ENCODE measurements around the gene GALK2. TPM values are rescaled to one million over a fixed set of nuclear protein-coding genes. Genes with fewer than 3 reads are reported as not detected.

GALK2 gene
- total and polyA plus RNA-seq, 2 of the 4 experiments (the other 2 are of a cell fraction): 27.0 to 63.6 TPM

DNA sequence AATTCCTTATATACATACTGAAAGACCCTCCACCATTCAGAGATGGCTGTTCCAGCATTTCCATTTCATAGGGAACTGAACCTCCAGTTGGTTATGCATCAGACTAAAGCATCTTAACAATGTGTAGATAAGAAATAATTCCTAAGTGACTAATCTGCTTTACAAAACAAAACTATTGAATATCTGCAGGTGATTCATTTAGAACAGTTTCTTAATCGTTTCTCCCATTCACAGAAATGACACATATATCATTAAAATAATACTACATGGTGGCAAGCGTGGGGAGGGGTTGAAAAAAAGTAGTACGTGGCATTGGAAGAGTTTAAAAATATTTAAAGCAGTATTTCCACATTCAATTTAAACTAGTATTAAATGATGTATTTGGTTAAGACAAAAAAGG, 34.1 kb upstream of the GALK2 start:
- Histone ChIP-seq H4K20me1 (ENCODE audit: insufficient read depth, low read length) (no peaks in the 10 kb centered on the region), H3K36me3 (ENCODE audit: control insufficient read depth, insufficient read depth, low read length) (peaks cover 18% of the 10 kb centered on the region), H3K4ac (ENCODE audit: low read depth, low read length) (peak overlapping the region; percentile 1; the same call in 1 of the 2 replicates), H4K91ac (ENCODE audit: insufficient read depth, low read depth, low read length) (no peak overlapping the region; the same call in 1 of the 2 replicates), H2BK15ac (ENCODE audit: low read depth, low read length) (no peak overlapping the region), H3K9me1 (ENCODE audit: insufficient read depth, low read length) (no peaks in the 10 kb centered on the region), H3K18ac (ENCODE audit: low read depth, low read length) (peak overlapping the region; percentile 89; the same call in 1 of the 2 replicates), H4K5ac (ENCODE audit: low read depth, low read length) (no peak overlapping the region), H3K9me3 (ENCODE audit: control insufficient read depth, insufficient read depth, low read length) (no peaks in the 10 kb centered on the region), H3K4me2 (ENCODE audit: low read depth, low read length) (peak overlapping the region; percentile 58; the same call in 1 of the 2 replicates), H2AK9ac (replicated peaks; ENCODE audit: low read depth, low read length, poor library complexity) (no peak overlapping the region), H4K8ac (ENCODE audit: low read depth in 2 of 2, low read length in 2 of 2) (peak overlapping the region in 1 of 2 experiments; percentile 65; a peak in 1 of 4 replicates), H2BK20ac (ENCODE audit: low read depth, low read length) (no peak overlapping the region), H3K79me1 (ENCODE audit: low read depth in 1 of 2, low read length in 2 of 2) (peaks cover 12 to 16% of the 10 kb centered on the region in 2 experiments), H3K9ac (ENCODE audit: low read depth, low read length) (no peak overlapping the region), H2BK120ac (ENCODE audit: low read depth, low read length) (peak overlapping the region; percentile 21; the same call in 1 of the 2 replicates), H3K4me3 (ENCODE audit: insufficient read depth, low read depth, low read length) (no peak overlapping the region), H3K4me1 (ENCODE audit: control insufficient read depth, insufficient read depth, low read length) (peaks cover 11% of the 10 kb centered on the region), H3K14ac (replicated peaks; ENCODE audit: low read depth, low read length) (no peak overlapping the region), H2AFZ (replicated peaks; ENCODE audit: low read length, poor library complexity) (no peak overlapping the region), H2BK5ac (ENCODE audit: low read depth, low read length, poor library complexity, severe bottlenecking) (peak overlapping the region; percentile 98), H3K27me3 (ENCODE audit: control insufficient read depth, insufficient read depth, low read length) (no peaks in the 10 kb centered on the region), H3K56ac (ENCODE audit: extremely low read depth, insufficient read depth, low read length) (no peak overlapping the region; the same call in 1 of the 2 replicates), H3K27ac (ENCODE audit: insufficient read depth, low read length) (peak overlapping the region; percentile 53; the same call in 1 of the 2 replicates), H3K23ac (ENCODE audit: low read depth, low read length) (no peak overlapping the region), H2AK5ac (ENCODE audit: low read depth, low read length) (no peak overlapping the region)
- no TSS peak for BruUV-seq (replicated peaks)
- ATAC-seq (ENCODE audit: low read depth): peak; percentile 86
- no CpG with 5 or more reads among the region's 3 CpGs for WGBS, 2 experiments (ENCODE audit: extremely low coverage in 2 of 2, insufficient read length in 1 of 2)
- ChIA-PET POLR2A (ENCODE audit: unreplicated experiment) (no interaction called here), CTCF (no interaction called here)
- in situ Hi-C loops (cut with MboI; ENCODE audit: low sequenced_read_pairs): no loop called here
- peak; percentile 92 for DNase-seq
- TF ChIP-seq CEBPB (IDR thresholded peaks at IDR 0.05; ENCODE audit: low read depth, low read length): peak; percentile 78
- peak; percentile 77 for TF ChIP-seq FOS (IDR thresholded peaks at IDR 0.05; ENCODE audit: low read depth, low read length)
- TF ChIP-seq RCOR1 (IDR thresholded peaks at IDR 0.05; ENCODE audit: insufficient replicate concordance, low read length): no peak
- TF ChIP-seq, protein P1, sequence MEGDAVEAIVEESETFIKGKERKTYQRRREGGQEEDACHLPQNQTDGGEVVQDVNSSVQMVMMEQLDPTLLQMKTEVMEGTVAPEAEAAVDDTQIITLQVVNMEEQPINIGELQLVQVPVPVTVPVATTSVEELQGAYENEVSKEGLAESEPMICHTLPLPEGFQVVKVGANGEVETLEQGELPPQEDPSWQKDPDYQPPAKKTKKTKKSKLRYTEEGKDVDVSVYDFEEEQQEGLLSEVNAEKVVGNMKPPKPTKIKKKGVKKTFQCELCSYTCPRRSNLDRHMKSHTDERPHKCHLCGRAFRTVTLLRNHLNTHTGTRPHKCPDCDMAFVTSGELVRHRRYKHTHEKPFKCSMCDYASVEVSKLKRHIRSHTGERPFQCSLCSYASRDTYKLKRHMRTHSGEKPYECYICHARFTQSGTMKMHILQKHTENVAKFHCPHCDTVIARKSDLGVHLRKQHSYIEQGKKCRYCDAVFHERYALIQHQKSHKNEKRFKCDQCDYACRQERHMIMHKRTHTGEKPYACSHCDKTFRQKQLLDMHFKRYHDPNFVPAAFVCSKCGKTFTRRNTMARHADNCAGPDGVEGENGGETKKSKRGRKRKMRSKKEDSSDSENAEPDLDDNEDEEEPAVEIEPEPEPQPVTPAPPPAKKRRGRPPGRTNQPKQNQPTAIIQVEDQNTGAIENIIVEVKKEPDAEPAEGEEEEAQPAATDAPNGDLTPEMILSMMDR (conservative IDR thresholded peaks at IDR 0.05; ENCODE audit: low read depth, low read length): no peak
- dilution Hi-C loops (cut with HindIII; ENCODE audit: low sequenced_read_pairs, unreplicated experiment): no loop called here
- intact Hi-C loops (cut with micrococcal nuclease): loop anchor here (5.0 kb wide), 2 partner anchors 89 to 269 kb away; partner anchors contain the start of gene SECISBP2L
